ENCODE measurements around the gene BNIPL.

BNIPL gene

GRCh38 chr1:151070474-151071276 lies 34.3 kb downstream of the BNIPL start, which contains the start of gene GABPB2:
GABPB2 (plus strand) TSS chr1:151070761; CDS start chr1:151088190, 17,429 bp downstream.
- TF ChIP-seq, protein P1, sequence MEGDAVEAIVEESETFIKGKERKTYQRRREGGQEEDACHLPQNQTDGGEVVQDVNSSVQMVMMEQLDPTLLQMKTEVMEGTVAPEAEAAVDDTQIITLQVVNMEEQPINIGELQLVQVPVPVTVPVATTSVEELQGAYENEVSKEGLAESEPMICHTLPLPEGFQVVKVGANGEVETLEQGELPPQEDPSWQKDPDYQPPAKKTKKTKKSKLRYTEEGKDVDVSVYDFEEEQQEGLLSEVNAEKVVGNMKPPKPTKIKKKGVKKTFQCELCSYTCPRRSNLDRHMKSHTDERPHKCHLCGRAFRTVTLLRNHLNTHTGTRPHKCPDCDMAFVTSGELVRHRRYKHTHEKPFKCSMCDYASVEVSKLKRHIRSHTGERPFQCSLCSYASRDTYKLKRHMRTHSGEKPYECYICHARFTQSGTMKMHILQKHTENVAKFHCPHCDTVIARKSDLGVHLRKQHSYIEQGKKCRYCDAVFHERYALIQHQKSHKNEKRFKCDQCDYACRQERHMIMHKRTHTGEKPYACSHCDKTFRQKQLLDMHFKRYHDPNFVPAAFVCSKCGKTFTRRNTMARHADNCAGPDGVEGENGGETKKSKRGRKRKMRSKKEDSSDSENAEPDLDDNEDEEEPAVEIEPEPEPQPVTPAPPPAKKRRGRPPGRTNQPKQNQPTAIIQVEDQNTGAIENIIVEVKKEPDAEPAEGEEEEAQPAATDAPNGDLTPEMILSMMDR (IDR thresholded peaks at IDR 0.05): peak; percentile 95

GRCh38 chr1:151072224-151072623 lies 35.8 kb downstream of the BNIPL start:
- TF ChIP-seq, protein P1 (IDR thresholded peaks at IDR 0.05): no peak

- TF ChIP-seq, protein P1 (IDR thresholded peaks at IDR 0.05): no peak
Observed at GRCh38 chr1:151085953-151086559, 49.7 kb downstream of the BNIPL start.
